OCI-LY3 (cell line): Measurements from ENCODE around the gene KIF1A.

ENCODE experiments used
- H2AFZ ChIP-seq: fragments of 200-600, 300-600 bp; shearing (Covaris generic); 2 replicates; pipeline ENCODE4 v1.6.0; 2014; ENCODE audit warnings: antibody characterized with exemption, low read depth, low read length
- H3K27ac ChIP-seq: fragments of 200-600, 300-600 bp; sonication (generic); 2 replicates; pipeline ENCODE4 v1.5.1; 2014; ENCODE audit warnings: mild to moderate bottlenecking, low read length, moderate library complexity, mixed read lengths
- H3K27me3 ChIP-seq: fragments of 200-600, 300-600 bp; sonication (generic); 2 replicates; pipeline ENCODE4 v1.6.1; 2014; ENCODE audit warnings: low read depth, low read length, mixed read lengths
- H3K36me3 ChIP-seq: fragments of 200-600, 300-600 bp; sonication (generic); replicated peaks from 2 replicates; pipeline ENCODE3; 2014; ENCODE audit warnings: low read depth, low read length, mixed read lengths
- H3K4me1 ChIP-seq: fragments of 300-600, 200-600 bp; sonication (generic); 2 replicates; pipeline ENCODE4 v1.6.1; 2014; ENCODE audit warnings: low read length, mixed read lengths
- H3K4me2 ChIP-seq: fragments of 200-600, 300-600 bp; sonication (generic); 2 replicates; pipeline ENCODE4 v1.6.1; 2014; ENCODE audit warnings: low read length, mixed read lengths
- H3K4me3 ChIP-seq: fragments of 300-600, 200-600 bp; sonication (generic); 2 replicates; pipeline ENCODE4 v1.5.1; 2014; ENCODE audit warnings: antibody characterized with exemption, mild to moderate bottlenecking, low read length, moderate library complexity
- H3K79me2 ChIP-seq: fragments of 300-600, 200-600 bp; shearing (Covaris generic); 2 replicates; pipeline ENCODE4 v1.6.1; 2014; ENCODE audit warnings: mild to moderate bottlenecking, low read length, mixed read lengths
- H3K9ac ChIP-seq: fragments of 300-600, 200-600 bp; shearing (Covaris generic); 2 replicates; pipeline ENCODE4 v1.6.0; 2014; ENCODE audit warnings: mild to moderate bottlenecking, low read length, moderate library complexity
- H3K9me3 ChIP-seq: fragments of 200-600, 300-600 bp; shearing (Covaris generic); 2 replicates; pipeline ENCODE4 v1.6.1; 2014; ENCODE audit warnings: low read length, mixed read lengths; ENCODE audit not compliant: insufficient read depth
- H4K20me1 ChIP-seq: fragments of 200-600, 300-600 bp; sonication (generic); 2 replicates; pipeline ENCODE4 v1.6.1; 2016; ENCODE audit warnings: low read length, mixed read lengths; ENCODE audit not compliant: insufficient read depth
- EZH2phosphoT487 ChIP-seq: fragments of 200-600 bp; shearing (Covaris generic); IDR thresholded peaks from 2 replicates; pipeline ENCODE4 v1.6.1; 2018; ENCODE audit warnings: antibody characterized with exemption, mixed run types, low read depth
- TF ChIP-seq, protein P1 (sequence below): fragments of 200-600, 300-600 bp; sonication (generic); IDR thresholded peaks from 2 replicates; pipeline ENCODE4 v1.5.1; 2014; ENCODE audit warnings: antibody characterized with exemption, low read length, low read depth

The KIF1A gene

DNA sequence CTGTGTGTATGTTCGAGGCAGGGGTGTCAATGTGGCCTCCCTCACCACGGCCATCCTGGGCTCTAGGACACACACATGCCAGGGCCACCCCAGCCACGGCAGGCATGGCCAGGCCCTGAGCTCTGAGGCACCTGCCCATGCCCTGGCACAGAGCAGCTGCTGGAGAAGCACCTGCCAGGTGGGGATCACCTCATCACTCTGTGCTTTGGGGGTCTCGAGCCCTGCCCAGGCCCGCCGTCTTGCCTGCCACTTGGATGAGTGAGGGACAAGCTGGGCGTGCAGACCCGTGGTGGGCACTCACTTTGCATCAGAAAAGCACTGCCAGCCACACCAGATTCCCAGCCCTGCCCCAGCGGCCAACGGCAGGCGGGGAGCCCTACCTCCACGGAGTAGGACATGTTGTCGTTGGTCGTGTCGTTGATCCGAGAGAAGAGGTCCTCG is 33.1 kb downstream of the KIF1A start:
- no peak overlapping the region for H3K9ac ChIP-seq
- H3K79me2 ChIP-seq, result no peaks in the 10 kb centered on the region
- no peak overlapping the region for H3K27ac ChIP-seq
- H3K4me1 ChIP-seq, result peaks cover 12% of the 10 kb centered on the region
- H4K20me1 ChIP-seq, result no peaks in the 10 kb centered on the region
- H3K9me3 ChIP-seq, result no peaks in the 10 kb centered on the region
- no peak overlapping the region for H3K4me2 ChIP-seq
- no peak overlapping the region for H2AFZ ChIP-seq
- TF ChIP-seq, protein P1, sequence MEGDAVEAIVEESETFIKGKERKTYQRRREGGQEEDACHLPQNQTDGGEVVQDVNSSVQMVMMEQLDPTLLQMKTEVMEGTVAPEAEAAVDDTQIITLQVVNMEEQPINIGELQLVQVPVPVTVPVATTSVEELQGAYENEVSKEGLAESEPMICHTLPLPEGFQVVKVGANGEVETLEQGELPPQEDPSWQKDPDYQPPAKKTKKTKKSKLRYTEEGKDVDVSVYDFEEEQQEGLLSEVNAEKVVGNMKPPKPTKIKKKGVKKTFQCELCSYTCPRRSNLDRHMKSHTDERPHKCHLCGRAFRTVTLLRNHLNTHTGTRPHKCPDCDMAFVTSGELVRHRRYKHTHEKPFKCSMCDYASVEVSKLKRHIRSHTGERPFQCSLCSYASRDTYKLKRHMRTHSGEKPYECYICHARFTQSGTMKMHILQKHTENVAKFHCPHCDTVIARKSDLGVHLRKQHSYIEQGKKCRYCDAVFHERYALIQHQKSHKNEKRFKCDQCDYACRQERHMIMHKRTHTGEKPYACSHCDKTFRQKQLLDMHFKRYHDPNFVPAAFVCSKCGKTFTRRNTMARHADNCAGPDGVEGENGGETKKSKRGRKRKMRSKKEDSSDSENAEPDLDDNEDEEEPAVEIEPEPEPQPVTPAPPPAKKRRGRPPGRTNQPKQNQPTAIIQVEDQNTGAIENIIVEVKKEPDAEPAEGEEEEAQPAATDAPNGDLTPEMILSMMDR, result no peak
- no peak for TF ChIP-seq EZH2phosphoT487
- H3K36me3 ChIP-seq, result no peaks in the 10 kb centered on the region
- no peak overlapping the region for H3K4me3 ChIP-seq
- no peaks in the 10 kb centered on the region for H3K27me3 ChIP-seq

DNA sequence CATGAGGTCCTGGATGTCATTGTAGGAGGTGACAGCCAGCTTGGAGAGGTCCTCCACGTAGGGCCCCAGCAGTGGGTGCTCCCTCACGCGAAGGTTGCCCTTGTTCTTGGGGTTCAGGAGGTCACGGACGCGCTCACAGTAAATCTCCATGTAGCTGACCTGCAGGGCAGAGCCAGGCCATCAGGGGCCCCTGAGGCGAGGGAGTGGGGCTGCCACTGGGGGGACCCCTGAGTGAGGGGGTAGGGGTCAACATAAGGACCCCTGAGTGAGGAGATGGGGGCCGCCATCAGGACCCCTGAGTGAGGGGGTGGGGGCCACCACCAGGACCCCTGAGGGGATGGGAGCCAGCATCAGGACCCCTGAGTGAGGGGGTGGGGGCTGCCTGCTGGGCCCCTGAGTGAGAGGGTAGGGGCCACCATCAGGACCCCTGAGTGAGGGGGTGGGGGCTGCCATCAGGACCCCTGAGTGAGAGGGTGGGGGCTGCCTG is 33.6 kb downstream of the KIF1A start:
- Histone ChIP-seq H3K9ac (no peak overlapping the region), H3K27me3 (no peaks in the 10 kb centered on the region), H3K9me3 (no peaks in the 10 kb centered on the region), H3K4me1 (peaks cover 12% of the 10 kb centered on the region), H4K20me1 (no peaks in the 10 kb centered on the region), H3K4me3 (no peak overlapping the region), H3K79me2 (no peaks in the 10 kb centered on the region), H3K36me3 (no peaks in the 10 kb centered on the region), H3K27ac (no peak overlapping the region), H3K4me2 (no peak overlapping the region), H2AFZ (no peak overlapping the region)
- TF ChIP-seq, protein P1, result no peak
- TF ChIP-seq EZH2phosphoT487, result no peak

DNA sequence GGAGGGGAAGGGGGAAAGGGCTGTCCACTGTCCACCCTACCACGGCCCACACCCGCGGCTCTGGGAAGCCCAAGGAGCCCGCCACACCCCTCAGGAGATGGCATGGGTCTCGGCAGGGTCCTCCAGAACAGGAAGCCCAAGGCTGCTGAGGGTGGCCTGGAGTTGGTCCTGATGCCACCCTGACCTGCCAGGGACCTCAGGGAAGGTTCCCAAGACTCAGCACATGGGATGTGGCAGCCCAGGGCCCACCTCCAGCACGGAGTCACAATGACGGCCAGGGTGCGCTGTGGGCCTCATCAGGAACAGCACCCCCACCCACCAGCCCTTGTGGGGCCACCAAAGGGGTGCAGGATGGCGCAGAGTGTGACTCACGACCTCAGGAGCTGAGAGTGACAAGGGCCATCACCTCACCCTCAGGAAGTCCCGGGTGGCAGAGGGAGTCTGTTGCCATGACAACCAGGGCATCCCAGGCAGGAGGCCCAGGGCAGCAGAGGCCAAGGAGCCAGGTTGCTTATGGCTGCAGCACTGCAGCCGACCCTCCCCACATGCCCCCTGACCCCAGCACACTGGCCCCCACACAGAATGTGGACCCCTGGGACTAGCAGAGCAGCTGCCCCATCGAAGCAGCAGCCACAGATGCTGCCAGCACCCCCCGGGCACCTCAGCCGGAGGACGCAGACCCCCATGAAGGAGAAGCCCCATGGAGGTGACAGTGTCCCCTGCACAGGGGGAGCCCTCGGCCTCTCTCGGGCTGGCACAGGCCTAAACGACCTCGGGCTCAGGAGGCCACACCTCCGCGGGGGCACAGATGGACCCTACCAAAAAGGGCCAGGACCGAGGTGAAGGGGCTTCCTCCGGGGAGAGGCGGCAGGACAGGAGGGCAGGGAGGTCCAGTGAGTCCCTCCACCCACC is 34.3 kb downstream of the KIF1A start:
- Histone ChIP-seq H4K20me1 (no peaks in the 10 kb centered on the region), H3K4me2 (no peak overlapping the region), H3K4me3 (no peak overlapping the region), H3K79me2 (no peaks in the 10 kb centered on the region), H3K27ac (no peak overlapping the region), H2AFZ (no peak overlapping the region), H3K27me3 (no peaks in the 10 kb centered on the region), H3K9ac (no peak overlapping the region), H3K9me3 (no peaks in the 10 kb centered on the region), H3K36me3 (no peaks in the 10 kb centered on the region), H3K4me1 (peaks cover 12% of the 10 kb centered on the region)
- no peak for TF ChIP-seq EZH2phosphoT487
- TF ChIP-seq, protein P1, result no peak

- no peak overlapping the region for H3K9ac ChIP-seq
- TF ChIP-seq EZH2phosphoT487, result no peak
- TF ChIP-seq, protein P1, result no peak
- no peak overlapping the region for H3K4me2 ChIP-seq
- H3K36me3 ChIP-seq, result no peaks in the 10 kb centered on the region
- H3K4me1 ChIP-seq, result peaks cover 8% of the 10 kb centered on the region
- no peak overlapping the region for H2AFZ ChIP-seq
- H3K27me3 ChIP-seq, result no peaks in the 10 kb centered on the region
- no peaks in the 10 kb centered on the region for H3K79me2 ChIP-seq
- no peaks in the 10 kb centered on the region for H4K20me1 ChIP-seq
- H3K27ac ChIP-seq, result no peak overlapping the region
- no peaks in the 10 kb centered on the region for H3K9me3 ChIP-seq
- no peak overlapping the region for H3K4me3 ChIP-seq
Measured at GRCh38 chr2:240784629-240785423, 35.2 kb downstream of the KIF1A start.
